Breast epithelium (tissue), 4 donors: ENCODE results near the gene MCRIP2. TPM values are rescaled to one million over a fixed set of nuclear protein-coding genes. Genes with fewer than 3 reads are reported as not detected.
"Not testable (repeated sequence)": the region's sequence is repeated elsewhere in the genome, so short reads cannot be mapped to it uniquely, and the experiment has no call there.

Experiments
- DNase-seq, 2 donors: peaks; one replicate each; pipeline ENCODE4 v3.0.0-alpha.2; 2019; ENCODE audit warnings: low spot score in 2 of 2
- H3K27ac ChIP-seq, 2 donors: fragments of 200-600 bp; sonication (generic) in 1 of 2; one replicate each; pipeline ENCODE4 v1.5.1; 2016 to 2019; ENCODE audit warnings: mild to moderate bottlenecking in 1 of 2
- H3K27me3 ChIP-seq, 2 donors: fragments of 200-600 bp; sonication (generic) in 1 of 2; one replicate each; pipeline versions ENCODE4 v1.5.1 to v1.6.0; 2017 to 2019; ENCODE audit warnings: control low read depth in 1 of 2, mild to moderate bottlenecking in 1 of 2
- H3K36me3 ChIP-seq: fragments of 200-600 bp; one replicate; pipeline ENCODE4 v1.5.1; 2019
- H3K4me1 ChIP-seq, 2 donors: fragments of 200-600 bp; sonication (generic); one replicate each; pipeline ENCODE4 v1.5.1; 2016 to 2019; ENCODE audit warnings: control low read depth in 1 of 2
- H3K4me3 ChIP-seq, 3 donors: fragments of 200-600 bp; sonication (generic); 1 replicate in 2 of 3; 2 replicates in 1 of 3; pipeline ENCODE4 v1.5.1; 2016 to 2019; ENCODE audit warnings: mild to moderate bottlenecking in 3 of 3, moderate library complexity in 2 of 3
- H3K9me3 ChIP-seq, 2 donors: fragments of 200-600 bp; sonication (generic) in 1 of 2; one replicate each; pipeline ENCODE4 v1.5.1; 2016 to 2019; ENCODE audit warnings: control low read depth in 1 of 2
- POLR2A ChIP-seq: fragments of 450-650 bp; IDR thresholded peaks from one replicate; pipeline ENCODE4 v1.6.1; 2016; ENCODE audit warnings: antibody characterized with exemption, mild to moderate bottlenecking, moderate library complexity
- POLR2AphosphoS5 ChIP-seq, 3 donors: sonication (generic); formaldehyde crosslinking; IDR thresholded peaks; one replicate each; pipeline ENCODE4 v1.6.1; 2017; ENCODE audit warnings: antibody characterized with exemption in 3 of 3
- intact Hi-C: fragments of 100-400 bp; cut with DNase I; formaldehyde crosslinking; loops from one replicate; pipeline ENCODE4 v1.15.1; 2023; ENCODE audit warnings: low total_unique reads
- total RNA-seq, 3 donors: library from RNA; depleted of rRNA; stranded (reverse); fragments of >200 nt; gene quantifications; one replicate each; pipeline ENCODE4 v1.1.0, GENCODE V29; 2016
- TF ChIP-seq, protein P1 (sequence below), 3 donors: fragments of 450-650 bp; IDR thresholded peaks; one replicate each; pipeline ENCODE4 v1.5.1; 2016 to 2017; ENCODE audit warnings: antibody characterized with exemption in 3 of 3, mild to moderate bottlenecking in 3 of 3, moderate library complexity in 3 of 3

The MCRIP2 gene
- total RNA-seq, 3 donors from 2014 or later, result 26.8 to 39.7 (median 34.9) TPM

DNA sequence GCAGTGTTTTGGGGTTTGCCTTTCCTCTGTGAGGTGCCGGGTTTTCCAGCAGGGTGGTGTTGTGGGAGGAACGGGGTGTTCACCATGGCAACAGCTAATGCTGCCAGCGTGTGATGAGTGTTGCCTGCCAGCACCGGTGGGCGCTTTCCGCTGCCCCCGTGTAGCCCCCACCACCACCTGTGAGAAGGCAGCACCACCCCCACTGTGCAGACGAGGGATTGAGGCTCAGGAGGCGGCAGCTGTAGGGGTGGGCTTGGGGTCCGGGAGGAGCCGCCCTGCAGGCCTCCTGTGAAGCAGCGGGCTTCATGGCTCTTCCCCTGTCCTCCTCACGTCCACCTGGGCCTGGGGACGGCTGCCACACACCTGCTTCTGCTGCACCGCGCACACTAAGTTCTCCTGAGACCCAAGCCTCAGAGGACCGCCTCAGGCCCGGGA is 46.5 kb upstream of the MCRIP2 start:
- Histone ChIP-seq H3K27ac (no peak overlapping the region), H3K27me3 (no peaks in the 10 kb centered on the region), H3K36me3 (no peaks in the 10 kb centered on the region), H3K4me1 (peaks cover 6 to 24% of the 10 kb centered on the region in 2 donors), H3K9me3 (no peaks in the 10 kb centered on the region), H3K4me3 (no peak overlapping the region)
- DNase-seq, result no peak
- intact Hi-C loops, result no loop called here
- TF ChIP-seq, protein P1, sequence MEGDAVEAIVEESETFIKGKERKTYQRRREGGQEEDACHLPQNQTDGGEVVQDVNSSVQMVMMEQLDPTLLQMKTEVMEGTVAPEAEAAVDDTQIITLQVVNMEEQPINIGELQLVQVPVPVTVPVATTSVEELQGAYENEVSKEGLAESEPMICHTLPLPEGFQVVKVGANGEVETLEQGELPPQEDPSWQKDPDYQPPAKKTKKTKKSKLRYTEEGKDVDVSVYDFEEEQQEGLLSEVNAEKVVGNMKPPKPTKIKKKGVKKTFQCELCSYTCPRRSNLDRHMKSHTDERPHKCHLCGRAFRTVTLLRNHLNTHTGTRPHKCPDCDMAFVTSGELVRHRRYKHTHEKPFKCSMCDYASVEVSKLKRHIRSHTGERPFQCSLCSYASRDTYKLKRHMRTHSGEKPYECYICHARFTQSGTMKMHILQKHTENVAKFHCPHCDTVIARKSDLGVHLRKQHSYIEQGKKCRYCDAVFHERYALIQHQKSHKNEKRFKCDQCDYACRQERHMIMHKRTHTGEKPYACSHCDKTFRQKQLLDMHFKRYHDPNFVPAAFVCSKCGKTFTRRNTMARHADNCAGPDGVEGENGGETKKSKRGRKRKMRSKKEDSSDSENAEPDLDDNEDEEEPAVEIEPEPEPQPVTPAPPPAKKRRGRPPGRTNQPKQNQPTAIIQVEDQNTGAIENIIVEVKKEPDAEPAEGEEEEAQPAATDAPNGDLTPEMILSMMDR (IDR thresholded peaks at IDR 0.05), result no peak
- no peak for TF ChIP-seq POLR2AphosphoS5 (IDR thresholded peaks at IDR 0.05)
- TF ChIP-seq POLR2A, result no peak

DNA sequence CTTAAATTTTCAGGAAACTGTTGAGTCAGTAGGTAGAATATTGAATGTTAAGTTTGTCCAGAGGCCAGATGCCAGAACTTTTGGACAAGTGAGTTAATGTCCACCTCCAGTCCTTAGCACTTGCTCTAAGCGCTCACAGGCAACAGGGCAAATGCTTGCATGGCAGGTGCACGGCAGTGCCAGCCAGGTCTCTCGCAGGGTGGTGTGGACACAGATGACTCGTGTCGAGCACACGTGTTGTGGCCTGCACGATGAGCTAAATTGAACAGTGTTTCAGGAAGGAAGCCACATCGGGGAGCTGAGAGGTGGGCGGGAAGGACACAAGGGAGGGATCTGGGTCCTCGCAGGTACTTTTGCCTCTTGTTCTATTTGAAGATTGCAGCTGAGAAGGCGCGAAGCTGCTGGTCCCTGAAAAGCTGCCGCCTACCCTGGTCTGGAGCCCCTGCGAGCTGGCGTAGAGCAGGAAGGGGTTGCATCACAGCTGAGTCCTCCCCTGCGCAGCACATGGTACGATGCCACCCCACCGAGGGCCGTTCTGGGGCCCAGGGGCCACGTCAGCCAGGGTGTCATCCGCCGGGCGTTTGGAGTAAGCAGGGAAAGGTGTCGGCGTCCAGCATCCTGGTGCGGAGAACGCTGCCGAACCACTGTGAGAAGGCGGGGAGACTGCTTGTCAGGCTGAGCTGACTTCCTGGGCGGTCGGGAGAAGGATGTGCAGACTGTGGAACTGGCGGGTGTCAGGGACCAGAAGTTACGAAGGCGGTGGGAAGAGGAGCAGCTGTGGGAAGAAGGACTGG is 45.5 kb upstream of the MCRIP2 start:
- no peaks in the 10 kb centered on the region for H3K27me3 ChIP-seq
- H3K4me1 ChIP-seq, result peaks cover 6 to 24% of the 10 kb centered on the region in 2 donors
- TF ChIP-seq POLR2AphosphoS5 (IDR thresholded peaks at IDR 0.05) (no peak), POLR2A (no peak)
- TF ChIP-seq, protein P1 (IDR thresholded peaks at IDR 0.05), result no peak
- H3K4me3 ChIP-seq, result no peak overlapping the region
- no peak for DNase-seq
- H3K9me3 ChIP-seq, result no peaks in the 10 kb centered on the region
- no peak overlapping the region for H3K27ac ChIP-seq
- H3K36me3 ChIP-seq, result no peaks in the 10 kb centered on the region
- intact Hi-C loops, result no loop called here

DNA sequence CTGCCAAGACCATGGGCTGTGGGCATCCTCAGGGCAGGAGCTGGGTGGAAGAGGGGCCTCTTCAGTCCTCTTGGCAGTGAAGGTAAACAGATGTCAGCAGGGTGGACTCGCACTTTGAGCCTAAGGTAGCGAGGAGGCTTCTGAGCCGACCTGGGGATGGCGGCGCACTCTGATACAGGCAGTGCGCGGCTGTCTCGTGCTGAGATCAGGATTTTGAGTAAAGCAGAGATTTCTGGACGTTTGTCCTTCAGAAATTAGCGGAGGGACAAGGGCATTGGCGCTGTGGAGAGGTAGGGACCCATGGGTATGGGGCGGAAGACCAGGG is 44.9 kb upstream of the MCRIP2 start:
- TF ChIP-seq POLR2AphosphoS5 (IDR thresholded peaks at IDR 0.05) (no peak), POLR2A (no peak)
- TF ChIP-seq, protein P1 (IDR thresholded peaks at IDR 0.05), result no peak
- H3K27ac ChIP-seq, result no peak overlapping the region
- no peak overlapping the region for H3K4me3 ChIP-seq
- DNase-seq, result no peak
- intact Hi-C loops, result no loop called here
- no peaks in the 10 kb centered on the region for H3K36me3 ChIP-seq
- H3K4me1 ChIP-seq, result peaks cover 6 to 22% of the 10 kb centered on the region in 2 donors
- no peaks in the 10 kb centered on the region for H3K27me3 ChIP-seq
- H3K9me3 ChIP-seq, result no peaks in the 10 kb centered on the region

DNA sequence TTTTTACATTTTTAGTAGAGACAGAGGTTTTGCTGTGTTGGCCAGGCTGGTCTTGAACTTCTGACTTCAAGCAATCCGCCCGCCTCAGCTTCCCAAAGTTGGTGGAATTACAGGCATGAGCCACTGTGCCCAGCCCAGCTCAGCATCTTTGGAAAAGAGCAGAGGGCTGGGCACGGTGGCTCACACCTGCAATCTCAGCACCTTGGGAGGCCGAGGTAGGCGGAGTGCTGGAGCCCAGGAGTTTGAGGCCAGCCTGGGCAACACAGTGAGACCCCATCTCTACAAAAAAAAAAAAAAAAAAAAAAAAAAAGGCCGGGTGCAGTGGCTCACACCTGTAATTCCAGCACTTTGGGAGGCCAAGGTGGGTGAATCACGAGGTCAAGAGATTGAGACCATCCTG is 44.0 kb upstream of the MCRIP2 start:
- H3K4me1 ChIP-seq, result peaks cover 0 to 14% of the 10 kb centered on the region in 2 donors
- H3K27me3 ChIP-seq, H3K9me3 ChIP-seq, H3K27ac ChIP-seq, H3K4me3 ChIP-seq, intact Hi-C loops, H3K36me3 ChIP-seq, DNase-seq: not testable (repeated sequence)

DNA sequence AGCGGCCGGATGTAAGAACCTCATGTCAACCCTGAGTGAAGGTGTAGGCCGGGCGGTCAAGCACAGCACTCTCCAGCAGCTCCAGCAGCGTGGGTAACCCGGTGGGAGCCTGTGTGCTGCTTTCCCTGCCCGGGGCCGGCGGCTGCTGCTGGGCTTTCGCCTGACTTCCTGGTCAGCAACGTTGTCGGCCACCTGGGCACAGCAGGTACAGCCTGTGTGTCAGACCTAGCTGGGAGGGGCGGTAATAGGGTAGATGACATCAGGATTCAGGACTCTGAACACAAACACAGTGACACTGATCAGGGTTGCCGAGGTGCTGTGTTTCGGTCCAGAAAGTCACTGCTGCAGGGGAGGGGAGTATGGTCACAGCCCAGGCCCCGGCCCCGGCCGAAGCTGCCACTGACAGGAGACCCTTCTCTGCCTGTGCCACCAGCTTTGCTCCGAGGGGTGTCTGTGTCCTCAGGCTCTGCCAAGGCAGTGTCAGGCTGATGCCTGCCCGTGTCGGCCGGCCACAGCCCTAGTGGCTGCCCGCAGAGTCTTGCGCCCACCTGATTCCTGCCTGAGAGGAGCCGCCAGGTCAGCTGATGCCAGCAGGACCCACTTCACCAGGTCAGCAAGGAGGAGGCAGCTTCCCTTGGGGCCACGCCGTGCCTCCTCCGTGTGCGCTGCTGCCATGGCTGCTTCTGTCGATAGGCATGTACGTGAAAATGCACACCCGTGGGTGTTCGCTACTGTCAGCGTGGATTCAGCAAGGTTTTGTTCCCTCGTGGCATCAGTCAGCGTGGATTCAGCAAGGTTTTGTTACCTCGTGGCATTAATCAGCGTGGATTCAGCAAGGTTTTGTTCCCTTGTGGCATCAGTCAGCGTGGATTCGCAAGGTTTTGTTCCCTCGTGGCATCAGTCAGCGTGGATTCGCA is 42.5 kb upstream of the MCRIP2 start:
- intact Hi-C loops, result no loop called here

More for the DNA sequence above, 42.5 kb upstream of the MCRIP2 start:
- Histone ChIP-seq H3K4me1 (peaks cover 0 to 4% of the 10 kb centered on the region in 2 donors), H3K9me3 (no peaks in the 10 kb centered on the region), H3K4me3 (no peak overlapping the region), H3K36me3 (no peaks in the 10 kb centered on the region), H3K27me3 (no peaks in the 10 kb centered on the region), H3K27ac (no peak overlapping the region)
- TF ChIP-seq, protein P1 (IDR thresholded peaks at IDR 0.05), result no peak
- no peak for TF ChIP-seq POLR2A
- TF ChIP-seq POLR2AphosphoS5 (IDR thresholded peaks at IDR 0.05), result no peak
- no peak for DNase-seq
